ENCODE measurements around the gene ERI3. TPM values are rescaled to one million over a fixed set of nuclear protein-coding genes. Genes with fewer than 3 reads are reported as not detected.

The ERI3 gene
- total RNA-seq, 1 experiment from 2014 or later = 58.9 TPM

DNA sequence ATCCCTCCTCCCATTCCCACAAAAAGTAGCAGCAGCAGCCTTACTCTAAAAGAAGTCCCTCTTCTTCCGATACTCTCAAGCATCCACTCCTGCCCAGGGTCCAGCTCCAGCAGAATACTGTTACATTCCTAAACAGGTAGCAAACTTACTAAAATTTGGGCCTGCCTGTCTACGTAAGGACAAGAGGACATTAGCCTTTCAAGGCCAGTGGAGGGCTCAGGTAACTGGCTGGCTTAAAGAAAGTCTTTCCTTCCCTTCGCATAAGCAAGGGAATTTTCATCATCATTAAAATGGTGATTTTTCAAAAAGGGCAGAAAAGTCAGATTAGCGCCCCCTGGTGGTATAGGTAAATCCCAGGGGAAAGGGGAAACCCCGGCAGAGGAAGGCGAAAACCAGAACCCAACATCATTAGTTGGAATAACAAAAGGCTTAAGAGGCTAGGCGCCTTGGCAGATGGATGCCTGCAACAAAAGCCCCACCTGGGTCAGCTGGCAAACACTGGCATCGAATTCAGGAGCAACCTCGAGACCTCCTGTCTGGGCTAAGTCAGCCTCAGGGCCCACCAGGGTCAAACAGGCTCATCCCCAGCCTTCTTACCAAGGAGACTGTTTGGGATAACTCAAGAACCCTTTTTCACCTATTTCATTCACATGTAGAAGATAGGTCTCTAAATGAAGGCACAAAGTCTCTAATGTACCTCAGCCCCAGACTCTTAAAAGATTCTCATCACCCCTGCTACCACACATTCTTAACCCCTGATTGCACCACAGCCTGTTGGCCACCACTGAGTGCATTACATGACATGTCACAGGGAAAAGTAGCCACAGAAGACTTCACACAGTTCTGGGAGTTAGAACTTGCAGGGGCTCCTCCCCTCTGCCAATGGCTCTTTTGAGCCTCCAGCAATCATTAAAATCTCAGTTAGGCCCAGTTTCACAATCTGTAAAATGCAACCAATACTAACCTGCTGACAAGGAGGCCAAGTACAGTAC, 36.7 kb downstream of the ERI3 start:
- DNase-seq (ENCODE audit: low read depth) = peak; percentile 34

DNA sequence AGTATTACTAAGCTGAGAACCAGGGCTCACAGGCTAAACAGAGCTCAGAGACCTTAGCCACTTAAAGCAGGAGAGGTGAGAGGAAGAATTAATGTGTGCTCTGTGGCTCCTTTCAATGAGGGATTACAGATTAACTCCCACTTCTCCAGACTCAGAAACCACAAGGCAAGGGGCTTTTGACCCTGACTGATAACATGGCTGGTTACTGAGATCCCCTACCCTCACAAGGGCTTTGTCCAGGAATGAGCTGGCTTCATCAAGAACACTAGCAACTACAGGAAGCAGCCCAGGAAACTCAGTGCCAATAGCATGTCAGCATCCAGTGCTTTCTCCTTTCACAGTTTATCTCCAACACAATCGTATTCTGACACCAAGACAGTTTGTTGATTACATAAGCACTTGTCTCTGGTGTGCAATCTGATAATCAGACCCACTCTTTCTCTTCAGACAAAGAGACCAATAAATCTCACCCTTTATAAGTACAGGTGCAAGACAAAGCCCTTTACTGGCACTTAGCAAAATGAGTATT, 38.8 kb downstream of the ERI3 start:
- no peak for DNase-seq (ENCODE audit: low read depth)

DNA sequence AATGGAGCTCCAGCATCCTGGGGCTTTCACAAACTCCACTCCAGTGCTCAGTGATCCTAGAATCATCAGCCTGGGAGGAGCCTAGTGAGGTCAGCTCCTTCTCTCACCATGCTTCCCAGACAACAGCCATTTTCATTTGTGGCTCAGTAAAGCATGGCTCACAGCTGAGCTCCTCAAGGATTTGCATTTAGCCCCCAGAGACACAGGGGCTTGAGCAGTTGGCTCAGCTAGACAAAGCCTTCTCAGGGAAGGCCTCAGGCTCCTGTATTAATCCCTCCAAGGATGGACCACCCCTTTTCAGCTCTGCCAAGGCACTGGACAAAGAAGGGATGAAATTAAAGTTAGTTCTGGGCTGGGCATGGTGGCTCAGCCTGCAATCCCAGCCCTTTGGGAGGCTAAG, 39.5 kb downstream of the ERI3 start:
- no peak for DNase-seq (ENCODE audit: low read depth)

DNA sequence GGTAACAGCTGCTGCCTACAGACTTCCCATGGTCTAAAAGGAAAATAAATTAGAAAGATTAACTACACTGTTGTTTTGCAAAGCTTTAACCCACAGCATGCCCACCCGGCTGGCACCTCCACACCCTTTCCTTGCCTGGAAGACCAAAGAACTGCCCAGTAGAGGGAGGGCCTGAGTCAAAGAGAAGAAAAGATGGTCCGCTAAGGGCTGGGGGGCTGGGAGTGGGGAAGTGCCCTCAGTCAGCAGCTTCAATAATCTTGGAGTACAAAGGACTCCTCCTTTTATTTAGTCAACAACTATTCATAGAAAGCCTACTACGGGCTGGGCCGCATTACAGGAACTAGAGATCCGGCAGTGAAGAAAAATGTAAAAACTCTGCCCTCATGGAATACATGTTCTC, 40.6 kb downstream of the ERI3 start:
- no peak for DNase-seq (ENCODE audit: low read depth)

DNA sequence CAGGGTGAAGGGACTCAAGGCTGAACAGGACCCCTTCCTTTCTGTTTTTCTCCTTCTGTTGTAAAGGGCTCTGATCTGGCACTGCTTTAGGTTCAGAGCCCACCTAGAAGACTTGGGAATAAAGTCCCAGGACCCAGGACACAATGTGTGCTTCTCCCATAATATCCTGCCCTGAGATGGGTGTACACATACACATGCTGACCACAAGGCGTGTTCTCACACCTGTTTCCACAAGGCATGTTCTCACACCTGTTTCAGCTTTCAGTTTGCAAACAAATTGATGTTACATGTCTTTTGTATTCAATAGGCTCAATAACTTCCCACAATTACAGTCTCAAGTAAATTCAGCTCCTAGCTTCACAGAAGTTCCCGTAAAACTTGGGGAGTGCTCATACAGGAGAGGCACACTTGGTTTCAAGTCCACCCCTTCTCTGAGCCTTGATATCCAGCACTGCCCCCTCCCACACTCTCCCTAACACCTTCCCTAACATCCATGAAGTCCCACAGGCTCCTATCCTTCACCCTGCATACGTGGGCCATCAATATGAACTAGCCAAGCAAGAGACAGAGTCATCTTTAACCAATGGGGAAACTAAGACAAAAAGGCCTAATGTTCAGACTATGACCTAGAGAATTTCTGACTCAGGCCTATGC, 41.7 kb downstream of the ERI3 start:
- DNase-seq (ENCODE audit: low read depth) = no peak

DNA sequence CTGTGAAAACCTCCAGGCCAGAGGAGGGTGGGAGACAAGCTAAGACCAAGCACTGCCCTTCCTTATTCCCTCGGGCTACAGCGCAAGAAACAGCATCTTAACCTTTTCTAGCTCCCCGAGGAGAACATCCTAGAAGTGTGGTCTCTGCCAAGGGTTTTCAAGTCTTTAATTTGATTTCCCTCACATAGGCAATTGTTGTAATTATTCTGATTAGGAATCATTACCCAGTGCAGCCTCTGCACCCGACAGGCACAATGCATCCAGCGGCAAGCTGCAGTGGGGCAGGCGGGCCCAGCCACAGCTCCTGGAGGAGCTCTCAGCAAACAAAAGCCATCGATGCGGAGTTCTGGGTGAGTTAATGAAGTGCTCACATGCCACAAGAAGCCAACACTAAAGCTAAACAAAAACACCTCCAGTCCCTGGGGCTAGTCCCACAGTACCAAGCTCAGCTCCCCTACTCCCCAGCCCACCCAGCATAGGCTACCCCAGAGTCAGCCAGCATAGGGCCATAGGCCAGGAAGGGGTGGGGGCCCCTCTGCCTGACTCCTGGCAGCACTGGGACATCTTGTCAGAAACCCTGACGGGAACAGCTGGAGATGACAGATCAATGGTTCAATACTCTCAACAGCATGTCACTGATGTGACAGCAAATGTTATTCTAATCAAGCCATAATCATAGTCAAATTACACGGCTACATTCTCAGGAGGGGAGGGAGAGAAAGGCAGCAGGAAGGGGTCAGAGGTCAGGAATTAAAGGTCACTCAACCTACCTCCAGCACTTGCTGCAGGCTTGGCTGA, 42.5 kb downstream of the ERI3 start:
- no peak for DNase-seq (ENCODE audit: low read depth)

DNA sequence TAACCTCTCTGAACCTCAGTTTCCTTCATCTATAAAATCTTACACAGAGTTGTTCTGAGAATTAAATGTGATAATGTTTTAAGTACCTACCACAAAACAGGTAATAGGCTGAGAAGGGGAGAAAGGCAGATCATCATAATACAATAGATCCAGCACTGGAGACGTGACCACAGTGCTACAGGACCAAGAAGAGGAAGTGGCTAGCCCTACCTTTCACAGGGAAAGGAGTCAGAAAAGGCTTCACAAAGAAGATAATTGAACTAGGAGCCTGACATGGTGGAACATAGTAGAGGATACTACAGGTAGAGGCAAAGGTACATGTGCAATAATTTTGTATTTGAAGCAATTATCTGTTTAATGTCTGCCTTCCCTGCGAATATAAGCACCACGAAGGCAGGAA, 45.1 kb downstream of the ERI3 start:
- no peak for DNase-seq (ENCODE audit: low read depth)

DNA sequence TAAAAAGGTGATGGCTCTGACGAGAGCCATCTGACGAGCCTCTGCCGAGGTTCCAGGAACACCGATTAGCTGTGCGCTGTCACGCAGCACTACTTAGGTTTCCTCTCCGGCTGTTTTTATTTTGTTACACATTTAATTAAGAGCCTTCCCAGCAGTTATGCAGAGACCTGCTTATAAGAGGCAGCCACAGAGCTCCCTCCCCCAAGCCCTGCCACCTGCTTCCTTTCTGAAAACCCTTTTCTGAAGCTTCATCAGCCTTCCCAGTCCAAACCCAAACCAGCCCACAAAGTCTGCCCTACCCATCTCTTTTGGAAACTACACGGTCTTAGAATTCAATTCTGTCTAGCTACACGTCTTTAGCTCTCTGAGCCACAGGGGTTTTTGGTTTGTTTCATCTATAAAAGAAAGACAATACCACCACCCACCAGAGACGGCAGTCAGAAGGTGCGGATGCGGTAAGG, 49.1 kb downstream of the ERI3 start:
- no peak for DNase-seq (ENCODE audit: low read depth)

DNA sequence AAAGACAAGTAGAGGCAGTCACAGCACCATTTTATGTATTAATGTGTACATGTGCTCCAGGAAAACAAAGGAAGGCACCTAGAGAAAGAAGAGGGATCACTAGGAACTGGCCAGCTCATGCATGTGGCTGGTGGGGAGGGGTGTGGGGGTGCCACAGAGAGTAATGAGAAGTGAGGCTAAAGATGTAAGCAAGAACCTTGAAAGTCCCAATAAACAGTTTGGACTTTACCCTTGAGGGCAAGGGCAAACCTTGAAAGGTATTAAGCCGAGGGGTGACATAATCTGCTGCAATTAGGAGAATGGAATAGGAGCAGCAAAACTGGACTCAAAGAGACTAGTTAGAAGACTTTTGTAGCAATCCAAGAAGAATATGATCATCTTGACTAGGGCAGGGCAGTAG, 51.5 kb downstream of the ERI3 start:
- no peak for DNase-seq (ENCODE audit: low read depth)

DNA sequence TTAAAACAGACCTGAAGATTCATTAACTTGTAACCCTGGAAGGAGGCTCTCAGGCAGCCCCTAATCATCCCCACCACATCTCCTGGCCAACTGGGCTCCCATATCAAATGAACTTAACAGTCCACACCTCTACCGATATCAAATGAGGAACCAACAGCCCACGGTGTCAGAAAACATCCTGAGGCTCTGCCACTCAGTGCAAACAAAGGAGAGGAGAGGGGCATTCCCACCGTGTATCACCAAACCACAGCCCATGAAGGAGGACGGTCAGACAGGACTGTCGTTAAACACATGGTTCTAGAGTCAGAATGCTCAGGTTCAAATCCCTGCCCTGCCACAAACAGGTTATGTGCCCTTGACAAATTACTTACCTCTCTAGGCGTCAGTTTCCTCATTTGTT, 52.5 kb downstream of the ERI3 start:
- DNase-seq (ENCODE audit: low read depth) = no peak

DNA sequence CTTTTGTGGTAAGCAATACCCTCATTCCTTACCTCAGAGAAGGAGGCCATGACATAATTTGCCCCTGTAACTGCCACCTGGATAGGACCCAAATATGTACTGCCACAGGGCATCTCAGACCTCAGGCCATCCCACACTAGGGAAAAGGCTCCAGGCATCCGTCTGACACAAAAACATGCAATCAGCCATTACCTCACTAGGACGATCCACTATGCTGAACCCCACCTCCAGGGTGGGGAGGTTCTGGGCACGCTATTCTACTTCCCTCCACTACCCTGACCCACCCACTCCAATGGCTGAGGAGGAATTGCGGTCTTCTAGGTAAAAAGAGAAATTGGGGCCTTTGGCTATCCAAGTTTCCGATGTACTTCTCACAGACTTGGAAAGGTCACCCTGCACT, 53.6 kb downstream of the ERI3 start:
- DNase-seq (ENCODE audit: low read depth) = no peak

DNA sequence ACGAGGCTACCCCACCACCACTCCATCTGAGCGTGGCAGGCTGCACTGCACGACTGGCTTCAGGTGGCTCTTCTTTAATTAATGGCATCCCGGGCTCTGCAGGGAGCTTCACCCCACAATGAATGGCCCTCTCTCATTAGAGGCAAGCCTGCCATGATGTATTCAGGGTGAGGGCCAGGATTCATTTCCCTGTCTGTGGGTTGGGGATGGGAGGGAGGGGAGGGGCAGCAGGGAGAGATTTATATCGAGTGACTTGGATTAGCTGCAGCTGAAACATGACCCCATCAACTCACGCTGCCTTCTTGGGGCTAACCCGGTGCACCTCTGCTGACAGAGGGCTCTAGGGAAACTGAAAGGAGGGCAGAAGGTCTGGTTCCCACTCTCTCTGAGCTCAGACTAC, 54.2 kb downstream of the ERI3 start:
- no peak for DNase-seq (ENCODE audit: low read depth)

DNA sequence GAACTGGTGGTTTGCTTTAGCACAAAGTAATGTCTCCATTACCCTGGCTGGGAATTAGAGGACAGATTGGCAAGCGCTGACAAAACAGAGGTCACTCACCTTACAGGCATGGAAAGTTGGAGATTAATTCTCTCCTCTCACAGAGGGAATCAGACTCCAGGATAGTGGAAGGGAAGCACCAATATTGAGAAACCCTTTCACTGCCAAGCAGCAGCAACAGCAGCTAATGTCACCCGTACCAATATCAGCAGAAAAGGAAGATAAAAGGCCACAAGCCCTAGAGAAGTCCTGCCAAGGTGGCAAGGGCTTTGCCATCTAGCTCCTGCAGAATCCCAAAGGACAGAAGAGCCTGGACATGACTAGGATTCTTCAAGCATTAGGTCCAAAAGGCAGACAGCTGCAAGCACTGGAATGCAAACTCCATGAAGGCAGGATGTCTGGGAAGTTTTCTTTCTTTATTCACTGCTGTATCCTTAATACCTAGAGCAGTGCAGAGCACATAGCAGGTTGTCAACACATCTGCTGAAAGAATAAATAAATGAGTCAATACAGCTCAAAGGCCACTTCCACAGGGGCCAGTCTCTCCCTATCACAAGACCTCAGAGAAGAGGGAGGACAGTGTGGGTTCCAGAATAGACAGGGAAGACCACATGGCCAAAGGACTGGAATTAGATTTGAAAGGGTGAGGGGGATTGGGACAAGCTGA, 57.2 kb downstream of the ERI3 start:
- DNase-seq (ENCODE audit: low read depth) = no peak

DNA sequence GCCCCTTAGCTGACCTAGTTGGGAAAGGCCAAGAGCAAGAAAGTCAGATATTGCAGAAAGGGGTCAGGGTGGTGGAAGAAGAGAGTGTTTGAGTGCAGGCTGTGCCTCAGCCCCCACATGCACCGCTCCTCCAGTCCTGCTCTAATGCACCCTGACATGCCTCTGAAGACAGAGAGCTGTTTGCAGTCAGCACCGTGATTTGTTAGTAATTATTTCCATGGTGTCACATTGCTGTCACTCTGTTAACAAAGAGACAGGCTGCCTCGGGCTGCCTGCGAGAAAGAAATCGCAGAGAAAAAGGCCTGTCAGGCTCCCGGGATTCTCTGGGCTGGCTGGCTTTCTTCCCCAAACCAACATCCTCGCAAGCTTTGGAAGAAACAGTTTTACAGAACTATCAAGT, 58.3 kb downstream of the ERI3 start:
- no peak for DNase-seq (ENCODE audit: low read depth)

DNA sequence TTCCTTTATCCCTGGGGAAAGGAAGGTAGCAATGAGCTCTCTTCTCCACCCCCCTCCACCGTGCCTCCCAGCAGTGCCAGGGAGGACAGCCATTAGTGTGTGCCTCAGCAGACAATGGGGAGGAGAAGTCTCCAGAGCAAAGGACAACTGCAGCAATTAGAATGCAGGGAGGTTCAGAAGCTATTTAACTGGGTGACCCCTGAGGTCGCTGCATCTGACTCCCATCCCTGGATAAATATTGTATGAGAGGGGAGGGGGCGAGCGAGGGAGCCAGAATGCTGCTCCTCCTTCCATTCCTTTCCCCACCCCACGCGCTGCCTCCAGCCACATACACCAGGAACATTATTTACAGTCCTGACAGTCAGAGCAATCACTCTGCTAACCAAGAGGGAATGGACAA, 59.0 kb downstream of the ERI3 start:
- DNase-seq (ENCODE audit: low read depth) = no peak

DNA sequence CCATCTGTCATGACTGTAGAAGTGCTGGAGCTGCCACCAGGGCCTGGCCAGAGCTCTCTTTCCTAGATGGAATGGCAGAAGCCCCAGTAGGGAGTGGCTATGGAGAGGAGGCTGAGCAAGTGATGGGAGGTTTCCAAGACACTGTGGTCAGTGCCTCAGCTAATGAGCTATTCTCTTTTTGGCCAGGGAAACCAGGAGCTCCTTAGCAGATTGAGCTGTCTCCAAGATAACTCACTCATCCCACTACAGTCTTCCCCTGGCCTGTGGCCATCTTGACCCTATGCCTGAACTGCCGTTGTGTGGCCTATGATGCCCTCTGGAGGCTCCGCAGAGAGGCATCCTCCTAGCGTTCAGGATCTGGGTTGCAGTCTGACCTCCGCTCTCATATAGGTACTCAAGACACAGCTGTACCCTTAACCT, 60.5 kb downstream of the ERI3 start:
- peak; percentile 89 for DNase-seq (ENCODE audit: low read depth)

DNA sequence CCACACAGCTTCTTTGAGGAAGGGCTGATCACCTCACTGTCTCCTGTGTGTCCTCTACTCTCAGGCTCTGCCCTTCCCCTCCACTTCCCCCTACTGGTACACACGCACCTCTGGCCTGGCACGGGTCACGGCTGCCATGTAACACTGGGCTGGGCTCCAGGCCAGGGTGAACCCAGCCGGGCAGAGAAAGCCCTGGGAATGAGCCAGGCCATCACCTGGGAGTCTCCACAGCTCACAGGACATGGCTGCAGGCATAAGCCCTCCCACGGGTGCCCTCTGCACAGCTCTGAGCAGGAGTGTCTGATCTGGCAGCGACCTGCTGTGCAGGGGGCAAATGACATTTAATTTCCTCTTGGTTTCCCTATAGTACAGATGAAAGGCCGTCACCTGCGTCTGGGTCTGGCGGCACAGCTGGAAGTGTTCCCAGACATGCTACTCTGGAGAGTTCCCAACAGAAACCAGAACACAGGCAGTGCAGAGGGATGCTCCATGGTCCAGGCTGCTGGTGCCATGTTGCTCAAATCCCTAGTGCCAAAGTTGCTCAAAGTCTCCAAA, 61.2 kb downstream of the ERI3 start:
- peak; percentile 20 for DNase-seq (ENCODE audit: low read depth)

DNA sequence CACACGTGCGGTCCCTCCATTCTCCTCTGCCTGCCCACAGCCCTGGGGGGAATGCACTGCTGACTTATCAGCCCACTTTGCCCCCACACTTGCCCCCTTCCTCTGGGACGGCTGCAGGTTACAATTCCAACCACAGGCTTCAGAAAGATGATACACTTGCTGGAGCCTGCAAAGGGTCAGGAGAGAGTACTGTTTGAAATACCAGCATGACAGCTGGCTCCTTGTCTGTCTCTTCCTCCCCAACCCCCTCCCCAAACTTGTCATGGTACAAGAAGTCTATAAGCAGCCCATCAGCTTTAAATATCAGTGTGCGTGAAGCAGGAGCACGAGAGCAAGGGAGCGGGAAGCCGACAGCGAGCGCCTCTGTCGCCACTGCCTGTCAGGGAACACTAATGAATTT, 62.4 kb downstream of the ERI3 start:
- no peak for DNase-seq (ENCODE audit: low read depth)

DNA sequence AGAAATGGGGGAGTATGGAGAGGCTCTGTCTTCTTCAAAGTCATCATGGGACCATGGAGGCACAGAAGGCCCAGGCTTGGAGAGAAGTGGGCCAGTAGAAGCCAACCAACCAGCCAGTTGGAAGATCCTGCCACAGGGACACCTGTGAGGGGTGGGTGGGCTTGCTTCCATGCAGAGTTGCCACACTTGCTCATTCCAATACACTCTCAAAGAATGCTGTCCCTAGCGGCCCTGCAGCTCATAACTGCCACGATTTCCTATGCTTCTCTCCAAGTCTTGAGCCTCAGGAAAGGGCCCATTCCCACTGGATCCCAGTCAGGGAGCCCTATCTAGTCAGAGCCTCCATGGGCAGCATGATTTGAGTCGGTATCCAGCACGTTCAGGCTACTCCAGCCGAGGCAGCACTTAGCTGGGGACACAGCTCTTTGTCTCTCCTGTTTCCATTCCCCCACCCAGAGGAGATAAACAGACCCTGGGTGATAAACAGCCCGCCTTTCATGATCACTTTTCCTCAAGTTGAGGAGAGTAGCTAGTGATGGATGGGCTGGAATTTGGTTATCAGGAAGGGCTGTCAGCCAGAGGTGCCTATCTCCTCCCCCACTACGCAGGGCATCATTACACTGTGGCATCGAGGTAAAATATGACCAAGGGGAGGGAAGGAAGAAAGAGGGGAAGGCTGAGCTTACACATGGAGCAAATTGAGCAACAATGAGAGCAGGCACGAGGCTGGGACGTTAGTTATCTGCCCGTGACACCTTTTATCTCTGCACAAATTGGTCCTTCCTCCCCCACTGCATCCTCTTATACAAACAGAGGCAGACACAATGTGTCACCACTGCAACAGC, 64.6 kb downstream of the ERI3 start:
- DNase-seq (ENCODE audit: low read depth) = no peak

DNA sequence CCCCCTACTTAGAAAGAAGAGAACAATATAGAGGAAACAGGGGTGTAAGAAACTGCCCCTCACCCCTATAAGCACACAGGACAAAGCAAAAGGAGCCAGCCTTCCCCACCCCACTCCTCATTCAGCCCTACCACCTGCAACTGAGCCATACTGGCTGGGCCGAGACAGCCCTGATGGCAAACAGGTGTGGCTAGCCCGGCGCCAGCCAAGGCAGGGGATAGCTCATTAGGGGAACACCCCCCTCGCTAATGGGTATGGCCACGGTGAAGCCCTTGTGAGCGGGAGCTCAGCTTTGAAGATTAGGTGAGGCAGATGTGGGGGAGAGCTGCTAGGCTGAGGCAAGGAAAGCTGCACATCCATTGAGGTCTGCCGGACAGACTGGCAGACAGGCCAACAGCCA, 65.5 kb downstream of the ERI3 start:
- DNase-seq (ENCODE audit: low read depth) = no peak
